Measurements from ENCODE around the gene SLFN12L.

GRCh38 chr17:35428229-35428628, 109.2 kb downstream of the SLFN12L start:
- TF ChIP-seq POLR2A (IDR thresholded peaks at IDR 0.05), result no peak
- TF ChIP-seq CTCF (IDR thresholded peaks at IDR 0.05), result no peak

Measured in tibial nerve (tissue), 3 donors.